Cardiac septum (tissue), 1 donor: Measurements from ENCODE around the gene MAEA. TPM values are rescaled to one million over a fixed set of nuclear protein-coding genes. Genes with fewer than 3 reads are reported as not detected.

ENCODE experiments used
- DNase-seq: peaks from one replicate; pipeline ENCODE4 v3.0.0-alpha.2; 2020; ENCODE audit warnings: low spot score
- intact Hi-C: fragments of 100-400 bp; cut with DNase I; formaldehyde crosslinking; loops from one replicate; pipeline ENCODE4 v1.14.0; 2022
- long read RNA-seq: library from polyadenylated mRNA; unstranded; transcript quantifications from one replicate; pipeline ENCODE4 v2.0.0, GENCODE V29; 2021
- total RNA-seq: library from RNA; stranded (reverse); fragmentation: NEBNext Ultra II Directional; extraction: Animal tissue kit (Norgen Biotek cat#: 25700); gene quantifications from one replicate; pipeline ENCODE4 v1.2.1, GENCODE V29; 2021
- donor health status: DM: no; HTN: no; CAD: no.

The MAEA gene
- 55.2 TPM for total RNA-seq
- long read RNA-seq, full-length matches to known transcripts: 136 of 190 reads
- long read RNA-seq, partial matches to known transcripts: 15 of 190 reads
- long read RNA-seq, other reads (novel, unspliced or antisense): 39 of 190 reads

DNA sequence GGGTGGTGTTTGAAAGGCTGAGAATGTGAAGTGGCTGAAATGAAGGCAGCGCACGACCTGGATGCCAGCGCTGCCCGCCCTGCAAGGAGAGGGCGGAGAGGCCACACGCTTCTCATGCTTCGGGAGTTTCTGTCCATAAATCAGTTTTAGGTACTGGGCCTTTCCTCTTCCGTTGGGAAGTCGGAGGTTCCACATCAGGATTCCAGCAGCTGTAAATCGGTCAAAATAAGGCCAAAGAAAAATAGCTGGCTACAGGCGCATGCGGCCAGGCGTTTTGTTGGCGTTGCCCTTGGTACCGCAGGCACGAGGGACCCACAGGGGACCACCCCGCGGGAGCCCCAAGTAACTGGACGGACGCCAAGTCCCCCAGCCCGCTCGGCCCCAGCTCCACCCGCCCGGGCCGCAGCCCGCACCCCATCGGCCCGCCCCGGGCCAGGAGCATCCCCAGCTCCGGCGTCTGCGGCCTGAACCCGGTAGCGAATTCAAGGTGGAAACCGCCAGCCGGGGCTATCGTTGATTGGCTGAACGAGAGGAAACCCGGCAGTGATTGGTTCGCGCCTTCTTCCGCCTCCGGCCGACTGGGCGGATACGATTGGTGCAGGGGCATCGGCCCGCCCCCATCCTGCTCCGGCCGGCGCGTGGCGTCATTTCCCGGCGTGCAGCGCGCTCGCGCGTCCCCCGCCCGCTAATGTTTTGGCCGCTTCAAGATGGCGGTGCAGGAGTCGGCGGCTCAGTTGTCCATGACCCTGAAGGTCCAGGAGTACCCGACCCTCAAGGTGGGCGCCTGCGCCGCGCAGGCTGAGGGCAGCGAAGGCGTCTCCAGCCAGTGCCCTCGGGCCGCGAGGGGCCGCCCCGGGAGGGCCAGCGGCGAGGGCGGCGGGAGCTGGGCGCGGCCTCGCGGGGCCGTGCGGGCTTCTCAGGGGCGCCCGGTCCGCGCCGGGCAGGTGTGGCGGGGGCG lies at the start of gene MAEA:
Gene MAEA, plus strand, starts transcription at position 685 of the 958 bp plus-strand sequence. Its CDS starts 23 bp downstream, at position 708.
- intact Hi-C loops: loop anchor here (2.0 to 10.0 kb wide), 3 partner anchors 41 to 355 kb away; partner anchors contain the start of genes CTBP1, GAK, TMEM175 and UVSSA
- DNase-seq: peak; percentile 99

DNA sequence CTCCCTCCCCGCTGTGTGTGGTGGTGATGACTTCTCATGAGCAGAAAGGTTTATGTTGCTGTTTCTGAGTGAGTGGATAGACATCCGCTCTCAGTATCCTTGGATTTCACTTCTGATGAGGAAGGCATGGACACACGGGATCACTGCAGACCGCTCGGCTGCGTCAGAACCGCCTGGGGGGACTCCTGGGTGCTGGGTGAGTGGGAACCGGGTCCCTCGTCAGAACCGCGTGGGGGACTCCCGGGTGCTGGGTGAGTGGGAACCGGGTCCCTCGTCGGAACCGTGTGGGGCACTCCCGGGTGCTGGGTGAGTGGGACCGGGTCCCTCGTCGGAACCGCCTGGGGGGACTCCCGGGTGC lies 49.8 kb upstream of the MAEA start:
- DNase-seq: peak; percentile 69
- intact Hi-C loops: no loop called here

DNA sequence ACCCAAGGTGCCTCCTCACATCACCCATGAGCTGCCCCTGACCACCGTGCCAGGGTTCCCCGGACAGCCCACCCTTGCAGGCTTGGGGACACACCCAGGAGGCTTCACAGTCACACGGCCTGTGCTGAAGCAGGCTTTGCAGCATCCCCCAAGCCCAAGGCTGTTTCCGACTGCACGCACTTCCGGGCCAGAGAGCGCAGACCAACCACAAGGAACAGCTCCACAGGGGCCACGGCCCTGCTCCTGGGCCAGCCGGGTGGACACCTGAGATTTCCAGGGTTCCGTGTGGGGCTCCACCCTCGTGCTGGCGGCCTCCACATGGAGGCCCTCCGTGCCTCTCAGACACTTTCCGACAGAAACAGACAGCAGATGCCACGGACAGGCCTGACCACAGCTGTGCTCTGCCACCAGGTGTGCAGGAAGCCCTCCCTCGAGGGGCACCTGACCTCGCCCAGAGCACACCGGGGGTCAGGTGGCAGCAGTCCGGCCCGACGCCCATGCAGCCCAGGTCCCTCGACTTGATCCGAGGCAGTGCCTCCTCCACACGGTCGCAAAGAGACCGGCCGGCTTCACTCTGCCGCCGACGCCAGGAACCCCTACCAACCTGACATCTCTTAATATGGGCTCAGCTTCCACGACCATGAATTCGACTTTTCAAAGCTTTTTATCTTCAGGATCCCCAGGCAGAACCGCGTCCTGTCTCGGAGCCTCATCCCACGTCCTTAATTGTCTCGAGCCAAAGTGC lies 48.8 kb upstream of the MAEA start:
- DNase-seq: peak; percentile 74
- intact Hi-C loops: no loop called here

- peak; percentile 70 for DNase-seq
- intact Hi-C loops: no loop called here
Observed at GRCh38 chr4:1241466-1241935, 48.2 kb upstream of the MAEA start.

DNA sequence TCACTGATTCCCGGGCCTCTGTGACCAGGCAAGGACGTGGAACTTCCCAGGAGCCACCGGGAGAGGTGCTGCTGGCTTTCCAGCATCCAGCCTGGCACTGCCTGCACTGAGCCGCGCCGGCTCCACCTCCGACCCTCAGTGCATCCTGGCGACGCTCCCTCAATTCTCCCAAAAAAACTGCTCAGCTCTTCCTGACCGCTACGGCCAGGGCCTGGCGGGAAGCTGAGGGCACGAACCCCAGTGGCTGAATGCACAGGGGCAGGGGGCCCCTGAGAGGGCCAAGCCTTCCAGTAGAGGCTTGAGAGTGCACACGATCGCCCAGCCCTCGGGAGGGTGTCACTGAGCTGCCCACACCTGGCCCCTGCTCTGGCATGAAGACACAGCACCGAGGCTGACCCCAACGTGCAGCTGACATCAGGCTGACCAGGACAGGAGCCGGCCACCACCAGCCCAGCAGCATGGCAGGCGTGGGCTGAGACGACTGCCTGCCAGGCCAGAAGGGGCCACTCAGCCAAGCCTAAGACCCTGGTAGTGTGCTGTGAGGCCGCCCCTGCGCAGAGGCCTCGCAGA lies 47.7 kb upstream of the MAEA start:
- DNase-seq: peak; percentile 50
- intact Hi-C loops: no loop called here

- peak; percentile 69 for DNase-seq
- intact Hi-C loops: no loop called here
Observed at GRCh38 chr4:1242506-1243450, 46.9 kb upstream of the MAEA start.

GRCh38 chr4:1243451-1244080 lies 46.1 kb upstream of the MAEA start:
- no peak for DNase-seq
- intact Hi-C loops: loop anchor here (2.0 kb wide), 1 partner anchor 33 kb away; no protein-coding TSS in a partner anchor

GRCh38 chr4:1244081-1244977 lies 45.4 kb upstream of the MAEA start:
- intact Hi-C loops: loop anchor here (2.0 kb wide), 1 partner anchor 34 kb away; no protein-coding TSS in a partner anchor
- DNase-seq: peak; percentile 76

- DNase-seq: peak; percentile 73
- intact Hi-C loops: loop anchor here (2.0 to 5.0 kb wide), 2 partner anchors 34 to 78 kb away; no protein-coding TSS in a partner anchor
Observed at GRCh38 chr4:1244978-1245471, 44.7 kb upstream of the MAEA start.

DNA sequence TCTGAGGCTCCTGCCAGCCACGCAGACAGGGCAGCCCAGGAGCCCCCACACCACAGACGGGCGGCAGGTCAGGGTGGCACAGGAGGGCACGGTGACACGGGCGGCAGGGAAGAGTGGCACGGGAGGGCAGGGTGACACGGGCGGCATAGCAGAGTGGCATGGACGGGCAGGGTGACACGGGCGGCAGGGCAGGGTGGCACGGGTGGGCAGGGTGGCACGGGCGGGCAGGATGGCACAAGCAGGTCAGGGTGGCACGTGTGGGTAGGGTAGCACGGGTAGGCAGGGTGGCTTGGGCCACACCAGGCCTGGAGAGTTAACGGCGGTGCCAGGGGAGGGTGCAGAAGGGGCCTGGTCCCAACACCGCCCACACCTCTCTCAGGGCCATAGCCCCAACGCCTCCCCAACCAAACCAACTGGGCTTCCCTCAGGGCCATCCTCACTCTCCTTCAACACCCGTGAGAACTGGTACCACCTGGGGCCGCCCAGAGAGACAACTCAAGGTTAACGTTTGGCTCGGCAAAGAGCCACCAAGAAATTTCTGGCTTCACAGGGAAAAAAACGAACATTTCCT lies 44.1 kb upstream of the MAEA start:
- DNase-seq: peak; percentile 62
- intact Hi-C loops: loop anchor here (2.0 to 5.0 kb wide), 2 partner anchors 35 to 78 kb away; no protein-coding TSS in a partner anchor

DNA sequence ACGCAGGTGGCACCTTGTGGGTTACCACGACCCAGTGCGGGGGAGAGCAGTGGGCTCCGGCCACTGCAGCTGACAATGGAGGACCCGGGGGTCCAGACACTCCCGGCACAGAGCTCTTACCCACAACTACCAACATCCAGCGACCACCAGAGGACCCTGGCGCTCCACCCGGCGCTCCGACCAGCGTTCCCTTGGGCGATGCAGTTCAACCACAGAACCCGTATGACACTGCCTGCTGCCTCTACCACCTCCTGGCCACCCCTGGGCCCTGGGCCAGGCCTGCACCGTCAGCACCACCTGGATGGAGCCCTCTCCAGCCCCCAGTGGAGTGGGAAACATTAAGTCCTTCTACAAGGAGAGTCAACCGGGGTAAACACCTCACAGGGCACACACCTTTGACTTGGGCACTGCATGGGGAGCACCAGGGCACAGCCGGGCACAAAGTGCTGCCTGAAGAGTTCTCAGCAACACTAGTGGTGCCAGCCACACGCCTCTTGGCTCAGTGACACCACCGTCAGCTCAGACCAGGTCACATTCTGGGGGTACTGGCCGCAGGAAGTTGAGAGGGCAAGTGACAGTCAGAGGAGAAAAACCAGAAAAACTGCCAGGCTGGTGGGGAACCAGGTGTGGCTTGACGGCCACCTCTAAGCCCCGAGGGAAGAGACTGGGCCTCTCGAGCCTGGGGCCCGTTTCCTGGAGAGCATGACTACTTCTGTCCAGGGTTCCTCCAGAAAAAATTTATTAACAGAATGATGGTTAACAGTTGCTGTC lies 43.4 kb upstream of the MAEA start:
- intact Hi-C loops: loop anchor here (5.0 kb wide), 1 partner anchor 79 kb away; no protein-coding TSS in a partner anchor

GRCh38 chr4:1246901-1247863 lies 42.5 kb upstream of the MAEA start:
- peak; percentile 71 for DNase-seq
- intact Hi-C loops: loop anchor here (5.0 kb wide), 1 partner anchor 80 kb away; no protein-coding TSS in a partner anchor

More for the DNA sequence above, 43.4 kb upstream of the MAEA start:
- peak; percentile 75 for DNase-seq

DNA sequence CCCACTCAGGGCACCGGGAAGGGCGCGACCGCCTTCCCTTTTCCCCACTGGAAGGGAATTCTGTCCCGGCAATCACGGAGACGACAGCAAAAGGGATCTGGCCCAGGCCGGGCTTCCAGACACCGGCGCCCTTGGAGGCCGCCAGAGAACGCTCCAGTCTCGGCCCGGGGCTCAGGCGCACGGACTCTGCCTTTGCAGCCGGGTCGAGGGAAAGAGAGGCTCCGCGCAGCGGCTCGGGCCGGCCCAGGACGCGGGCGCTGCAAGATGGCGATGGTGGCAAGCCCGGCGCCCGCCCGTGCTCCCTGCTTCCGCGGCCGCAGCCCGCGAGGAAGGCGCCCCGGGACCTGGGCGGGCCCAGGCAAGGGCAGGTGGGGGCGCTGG lies 41.8 kb upstream of the MAEA start:
- intact Hi-C loops: loop anchor here (2.0 to 5.0 kb wide), 2 partner anchors 41 to 81 kb away; partner anchors contain the start of gene MAEA
- peak; percentile 79 for DNase-seq
